GM21723 (cell line): ENCODE measurements around the gene LRP1.

Source experiments
- ATAC-seq: cut with Tn5 transposase; IDR thresholded peaks from one replicate; pipeline ENCODE4 v1.9.1; 2021; ENCODE audit warnings: mild to moderate bottlenecking, moderate library complexity; ENCODE audit not compliant: unreplicated experiment

LRP1 gene

DNA sequence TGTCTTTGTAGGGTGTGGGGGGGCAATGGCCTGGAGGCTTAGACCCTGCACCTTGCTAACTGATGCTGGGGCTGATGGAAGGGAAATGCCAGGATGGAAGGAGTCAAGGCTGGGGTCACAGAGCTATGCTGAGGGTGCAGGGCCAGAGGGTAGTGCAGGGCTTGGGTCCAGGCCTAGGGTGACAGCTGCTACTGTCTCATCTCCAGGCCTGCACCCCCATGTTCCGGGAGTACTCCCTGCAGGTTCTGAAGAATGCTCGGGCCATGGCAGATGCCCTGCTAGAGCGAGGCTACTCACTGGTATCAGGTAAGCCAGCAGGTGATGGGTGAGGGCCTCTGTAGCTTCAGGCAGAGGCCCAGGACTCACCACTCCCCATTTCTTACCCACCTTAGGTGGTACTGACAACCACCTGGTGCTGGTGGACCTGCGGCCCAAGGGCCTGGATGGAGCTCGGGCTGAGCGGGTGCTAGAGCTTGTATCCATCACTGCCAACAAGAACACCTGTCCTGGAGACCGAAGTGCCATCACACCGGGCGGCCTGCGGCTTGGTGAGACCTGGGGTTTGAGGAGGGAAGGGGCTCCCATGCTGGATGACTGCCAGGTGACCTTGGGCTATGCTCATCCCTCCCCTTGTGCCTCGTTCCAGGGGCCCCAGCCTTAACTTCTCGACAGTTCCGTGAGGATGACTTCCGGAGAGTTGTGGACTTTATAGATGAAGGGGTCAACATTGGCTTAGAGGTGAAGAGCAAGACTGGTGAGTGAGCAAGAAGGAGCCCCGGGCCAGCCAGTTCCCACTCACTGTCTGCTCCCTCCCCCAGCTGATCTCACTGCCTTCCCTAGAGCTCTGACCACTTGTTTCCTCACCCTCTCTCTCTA lies 105.3 kb downstream of the LRP1 start:
- no peak for ATAC-seq

- ATAC-seq = no peak
Measured at GRCh38 chr12:57234233-57234570, 105.9 kb downstream of the LRP1 start.

DNA sequence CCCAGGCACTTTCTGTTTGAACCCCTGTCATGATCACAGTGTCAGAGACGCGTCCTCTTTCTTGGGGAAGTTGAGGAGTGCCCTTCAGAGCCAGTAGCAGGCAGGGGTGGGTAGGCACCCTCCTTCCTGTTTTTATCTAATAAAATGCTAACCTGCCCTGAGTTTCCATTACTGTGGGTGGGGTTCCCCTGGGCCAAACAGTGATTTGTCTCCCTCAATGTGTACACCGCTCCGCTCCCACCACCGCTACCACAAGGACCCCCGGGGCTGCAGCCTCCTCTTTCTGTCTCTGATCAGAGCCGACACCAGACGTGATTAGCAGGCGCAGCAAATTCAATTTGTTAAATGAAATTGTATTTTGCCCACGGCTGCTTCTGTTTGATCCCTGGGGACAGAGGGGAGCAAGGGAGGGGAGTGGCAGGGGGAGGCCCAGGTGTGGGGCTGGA lies 106.3 kb downstream of the LRP1 start:
- ATAC-seq = no peak

GRCh38 chr12:57235017-57235727 lies 106.9 kb downstream of the LRP1 start:
- ATAC-seq = no peak

GRCh38 chr12:57235728-57236131 lies 107.4 kb downstream of the LRP1 start:
- ATAC-seq = no peak

DNA sequence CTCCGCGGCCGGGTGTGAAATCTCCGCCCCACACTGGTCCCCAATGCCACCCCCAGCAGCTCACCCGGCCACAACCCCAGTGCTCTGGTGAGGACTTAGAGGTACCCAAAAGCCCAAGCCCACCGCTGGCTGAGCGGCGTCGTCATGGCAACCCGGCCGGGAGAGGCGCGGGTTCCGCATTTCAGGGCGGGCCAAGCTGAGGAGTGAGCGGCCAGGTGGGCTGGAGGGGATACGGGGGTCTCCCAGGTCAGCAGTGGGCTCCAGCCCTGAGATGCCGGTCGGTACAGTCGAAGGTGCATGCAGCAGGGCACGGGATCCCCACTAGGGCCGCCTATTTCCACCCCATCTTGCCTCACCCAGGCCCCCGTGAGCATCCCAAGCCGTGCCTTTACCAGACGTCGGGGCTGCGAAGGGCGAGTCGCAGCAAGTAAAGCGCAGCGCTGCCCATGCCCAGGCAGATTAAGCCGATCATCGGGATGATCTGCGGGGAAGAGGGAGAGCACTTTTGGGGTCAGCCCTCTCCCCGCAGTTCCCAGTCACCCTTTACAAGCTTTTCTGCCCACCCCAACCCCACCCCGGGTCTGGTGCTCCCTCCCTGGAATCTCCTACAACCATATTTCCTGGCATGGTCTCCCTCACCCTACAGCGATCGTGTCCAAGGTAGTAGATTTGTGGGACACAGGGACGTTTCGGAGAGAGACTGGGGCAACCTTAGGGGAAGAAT lies 108.1 kb downstream of the LRP1 start:
- no peak for ATAC-seq

- no peak for ATAC-seq
Measured at GRCh38 chr12:57236925-57237595, 108.8 kb downstream of the LRP1 start.

GRCh38 chr12:57237596-57237931 lies 109.3 kb downstream of the LRP1 start:
- no peak for ATAC-seq

DNA sequence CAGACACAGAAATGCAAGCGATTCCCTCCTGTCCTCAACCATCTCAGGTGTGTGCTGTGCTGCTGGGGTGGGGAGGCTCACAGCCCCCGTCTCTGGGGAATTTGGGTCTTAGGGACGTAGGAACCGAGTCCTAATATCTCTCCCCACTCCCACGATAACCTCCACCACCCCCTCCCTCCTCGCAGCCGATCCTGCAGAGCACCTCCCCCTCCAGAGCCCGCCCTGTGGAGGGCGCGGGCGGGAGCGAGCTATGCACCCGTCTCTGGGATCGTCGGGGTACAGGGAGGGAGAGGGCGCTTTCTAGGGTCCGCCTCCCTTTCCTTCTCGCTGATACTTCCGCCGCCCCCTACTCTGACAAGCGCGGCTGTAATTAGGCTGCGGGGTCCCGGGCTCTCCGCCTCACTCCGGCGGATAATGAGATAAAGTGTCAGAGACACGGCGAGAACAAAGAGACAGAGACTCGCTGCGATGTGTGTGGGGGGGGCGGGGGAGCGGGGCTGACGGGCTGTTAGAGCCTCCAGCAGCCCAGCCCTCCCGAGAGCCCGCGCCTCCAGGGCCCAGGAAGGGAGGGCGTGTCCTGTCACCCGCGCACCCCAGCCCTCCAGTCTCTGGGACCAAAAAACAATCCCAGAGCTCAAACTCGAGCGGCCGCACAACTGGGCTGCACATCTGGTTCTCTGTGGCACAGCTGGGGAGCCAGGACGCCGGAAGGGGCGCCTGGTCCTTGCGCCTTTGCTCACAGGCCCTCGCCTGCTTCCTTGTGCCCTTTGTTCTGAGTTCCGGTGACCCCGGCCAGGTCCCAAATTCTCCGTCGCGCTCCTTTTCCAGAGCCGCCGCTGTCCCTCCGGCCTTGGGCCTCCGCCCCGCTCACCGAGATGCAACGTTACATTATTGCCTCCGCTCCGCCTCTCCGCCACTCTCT lies 109.9 kb downstream of the LRP1 start:
- no peak for ATAC-seq

DNA sequence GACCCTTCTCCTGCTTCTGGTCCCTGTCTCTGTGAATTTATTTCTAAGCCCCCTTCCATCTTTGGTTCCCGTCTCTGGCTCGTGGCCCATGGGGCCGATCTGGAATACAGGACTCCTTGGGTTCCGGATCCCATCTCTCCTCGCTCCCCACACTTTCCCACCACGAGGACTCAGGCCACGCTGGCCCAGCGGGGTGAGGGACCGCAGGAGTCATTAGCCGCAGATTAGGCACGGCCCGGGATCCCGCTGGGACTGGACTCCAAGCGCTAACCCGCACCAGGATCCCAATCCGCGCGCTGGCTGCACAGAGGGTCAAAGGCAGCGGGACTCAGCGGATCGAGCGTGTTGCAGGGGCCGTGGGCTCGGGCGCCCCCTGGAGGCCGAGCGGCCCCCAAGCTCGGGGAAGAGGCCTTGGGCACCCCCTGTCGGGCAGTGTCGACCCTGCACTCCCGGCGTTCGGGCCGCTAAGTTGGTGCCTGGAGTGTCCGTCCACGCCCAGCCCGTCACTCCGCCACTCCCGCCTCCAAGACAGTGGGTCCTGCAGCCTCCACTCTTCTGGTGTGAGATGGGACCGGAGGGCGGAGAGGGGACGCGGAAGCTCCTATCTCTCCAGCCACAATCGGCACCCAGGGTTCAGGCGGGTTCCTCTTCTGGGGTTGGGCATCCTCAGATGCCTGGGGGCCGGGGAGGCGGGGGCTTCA lies 110.7 kb downstream of the LRP1 start:
- ATAC-seq = peak; percentile 55

GRCh38 chr12:57239587-57240065 lies 111.3 kb downstream of the LRP1 start:
- ATAC-seq = peak; percentile 0

DNA sequence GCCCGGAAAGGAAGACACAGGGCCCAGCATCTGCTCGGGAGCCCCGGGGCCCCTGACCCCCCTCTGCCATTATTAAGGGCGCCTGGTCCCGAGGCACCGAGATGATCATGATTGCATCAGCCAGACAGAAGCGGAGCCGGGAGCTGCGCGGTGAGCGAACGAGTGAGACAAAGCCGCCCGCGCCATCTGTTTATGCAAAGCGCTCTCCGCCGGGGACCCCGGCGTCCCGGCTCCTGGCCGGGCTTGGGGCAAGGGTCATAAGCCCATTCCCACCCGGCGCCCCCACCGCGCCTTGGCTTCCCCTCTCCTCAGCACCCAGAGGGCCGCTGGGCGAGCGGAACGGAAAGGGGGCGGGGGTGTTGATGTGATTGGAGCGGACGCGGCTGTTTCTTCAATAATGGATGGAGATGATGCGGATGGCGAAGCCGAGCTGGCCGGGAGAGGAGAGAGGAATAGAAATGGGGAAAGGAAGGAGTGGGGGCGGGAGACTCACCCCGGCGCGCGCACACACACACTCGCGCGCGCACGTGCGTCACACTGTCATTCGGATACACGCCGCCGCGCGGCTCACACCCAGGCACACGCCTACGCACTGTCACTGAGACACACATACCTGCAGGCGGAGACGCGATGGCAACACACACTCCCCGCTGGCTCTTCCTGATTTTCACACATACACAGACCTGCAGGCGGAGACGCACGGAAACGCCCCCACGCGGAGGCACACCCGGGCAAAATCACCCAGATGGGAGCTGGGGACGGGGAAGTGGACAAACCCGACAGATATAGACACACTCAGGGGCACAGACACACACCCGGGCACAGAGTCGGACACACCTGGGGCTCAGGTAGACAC lies 112.0 kb downstream of the LRP1 start:
- ATAC-seq = peak; percentile 29

- no peak for ATAC-seq
Measured at GRCh38 chr12:57240926-57241401, 112.7 kb downstream of the LRP1 start.

DNA sequence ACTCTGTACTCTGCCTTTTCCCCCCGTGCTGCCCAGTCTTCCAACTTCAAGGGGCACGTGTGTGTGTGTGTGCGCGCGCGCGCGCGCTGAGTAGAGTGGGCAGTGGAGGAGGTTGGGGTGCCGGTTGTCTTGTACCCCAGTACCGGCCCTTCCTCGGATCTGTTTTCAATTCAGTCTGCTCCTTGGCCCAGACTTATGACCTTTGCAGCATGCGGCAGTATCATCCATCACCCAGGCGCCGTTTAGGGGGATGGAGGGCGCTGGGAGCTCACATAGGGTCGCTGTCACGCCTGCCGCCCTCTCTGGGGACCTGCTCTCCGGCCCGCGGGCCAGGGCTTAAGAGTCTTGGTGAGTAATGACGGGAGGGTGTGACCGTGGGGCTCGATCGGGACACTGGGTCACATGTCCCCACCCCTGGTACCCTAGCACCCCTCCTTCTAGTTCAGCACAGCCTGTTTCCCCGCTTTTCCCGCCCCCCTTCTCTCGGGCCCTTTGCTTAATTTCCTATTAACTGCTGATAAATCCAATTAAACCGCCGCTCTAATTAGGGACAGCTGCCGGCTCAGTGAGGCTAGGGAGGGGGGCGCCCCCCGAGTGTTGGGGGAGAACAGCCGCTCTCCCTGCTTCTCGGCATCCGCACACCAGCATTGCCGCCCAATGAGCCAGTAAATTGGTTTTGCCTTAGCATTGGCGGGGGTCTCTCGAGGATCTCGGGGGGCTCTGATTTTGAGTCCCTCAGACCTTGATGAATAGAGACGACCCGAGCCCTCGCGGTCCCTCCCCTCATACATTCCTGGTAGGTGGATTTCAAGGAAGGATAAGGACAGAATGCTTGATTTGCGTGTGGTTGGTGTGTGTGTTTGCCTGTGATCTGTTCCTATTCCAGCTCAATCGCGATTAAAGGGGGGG lies 113.4 kb downstream of the LRP1 start:
- ATAC-seq = no peak

DNA sequence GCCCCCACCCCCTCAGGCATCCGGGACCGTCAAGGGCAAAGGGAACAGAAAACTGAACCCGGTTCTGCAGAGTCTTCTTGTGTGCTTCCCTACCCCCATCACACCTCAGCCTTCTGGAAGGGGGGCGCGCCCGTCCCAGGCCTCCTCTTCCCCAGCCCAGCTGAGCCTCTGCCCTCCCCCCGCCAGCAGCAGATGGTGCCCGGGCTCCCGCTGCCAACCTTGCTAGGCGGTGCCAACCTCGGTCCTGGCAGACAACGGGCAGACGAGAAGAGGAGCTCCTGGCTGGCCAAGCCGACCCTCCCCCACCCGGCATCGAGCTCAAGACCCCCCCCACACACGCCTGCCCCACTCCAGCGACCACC lies 114.0 kb downstream of the LRP1 start:
- no peak for ATAC-seq

- peak; percentile 33 for ATAC-seq
Measured at GRCh38 chr12:57242691-57243454, 114.6 kb downstream of the LRP1 start.
